B cell (primary cell): Measurements from ENCODE around the gene EPDR1.

ENCODE experiments used
- EZH2 ChIP-seq: IDR thresholded peaks from 2 replicates; pipeline ENCODE4 v1.6.1; 2012; ENCODE audit warnings: borderline replicate concordance, low read depth, mild to moderate bottlenecking, moderate library complexity, low read length; ENCODE audit not compliant: insufficient read depth, poor library complexity, severe bottlenecking
- TF ChIP-seq, protein P1 (sequence below): fragments of 200-600 bp; IDR thresholded peaks from one replicate; pipeline ENCODE4 v1.8.0; 2022; ENCODE audit warnings: antibody characterized with exemption, mild to moderate bottlenecking

DNA sequence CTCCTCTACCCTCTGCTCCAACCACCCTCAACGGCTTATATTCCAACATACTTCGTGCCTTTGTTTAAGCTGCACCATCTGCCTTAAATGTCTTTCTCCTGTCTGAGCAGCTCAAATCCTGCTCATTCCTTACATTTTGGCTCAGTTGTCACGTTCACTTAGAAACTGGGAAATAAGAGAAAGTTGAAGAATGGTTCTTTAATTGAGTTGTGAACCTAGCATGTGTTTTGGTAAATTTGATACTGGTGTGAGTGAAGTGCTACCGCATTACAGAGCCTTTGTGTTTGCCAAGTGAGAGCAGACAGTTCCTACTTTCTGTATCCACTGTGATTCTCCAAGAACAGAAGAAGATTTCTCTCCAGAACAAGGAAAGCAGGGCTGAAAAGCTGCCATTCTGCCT, 54.3 kb downstream of the EPDR1 start:
- TF ChIP-seq, protein P1, sequence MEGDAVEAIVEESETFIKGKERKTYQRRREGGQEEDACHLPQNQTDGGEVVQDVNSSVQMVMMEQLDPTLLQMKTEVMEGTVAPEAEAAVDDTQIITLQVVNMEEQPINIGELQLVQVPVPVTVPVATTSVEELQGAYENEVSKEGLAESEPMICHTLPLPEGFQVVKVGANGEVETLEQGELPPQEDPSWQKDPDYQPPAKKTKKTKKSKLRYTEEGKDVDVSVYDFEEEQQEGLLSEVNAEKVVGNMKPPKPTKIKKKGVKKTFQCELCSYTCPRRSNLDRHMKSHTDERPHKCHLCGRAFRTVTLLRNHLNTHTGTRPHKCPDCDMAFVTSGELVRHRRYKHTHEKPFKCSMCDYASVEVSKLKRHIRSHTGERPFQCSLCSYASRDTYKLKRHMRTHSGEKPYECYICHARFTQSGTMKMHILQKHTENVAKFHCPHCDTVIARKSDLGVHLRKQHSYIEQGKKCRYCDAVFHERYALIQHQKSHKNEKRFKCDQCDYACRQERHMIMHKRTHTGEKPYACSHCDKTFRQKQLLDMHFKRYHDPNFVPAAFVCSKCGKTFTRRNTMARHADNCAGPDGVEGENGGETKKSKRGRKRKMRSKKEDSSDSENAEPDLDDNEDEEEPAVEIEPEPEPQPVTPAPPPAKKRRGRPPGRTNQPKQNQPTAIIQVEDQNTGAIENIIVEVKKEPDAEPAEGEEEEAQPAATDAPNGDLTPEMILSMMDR, result no peak
- no peak for TF ChIP-seq EZH2
